Stimulated activated effector memory CD8-positive, alpha-beta T cell treated with anti-CD3 and anti-CD28 coated beads, Interleukin-12 subunit alpha, Interleukin-12 subunit beta, amount 100 ng/mL, for 72 hours (primary cell): ENCODE measurements around the gene CMPK1.
A peak's percentile ranks its signal among the peaks of the same experiment; 100 is the strongest.
"Not testable (repeated sequence)": the region's sequence is repeated elsewhere in the genome, so short reads cannot be mapped to it uniquely, and the experiment has no call there.

Source experiments
- ATAC-seq: fragments of 150-1000 bp; cut with Tn5 transposase; 2 replicates; pipeline ENCODE4 v1.10.0; 2021
- DNase-seq, 2 donors: peaks; one replicate each; pipeline ENCODE4 v3.0.0; 2021 to 2022; ENCODE audit warnings: low spot score in 2 of 2
- H3K27ac Mint-ChIP-seq: one replicate; pipeline ENCODE4 v1.8.0; 2022; ENCODE audit warnings: mild to moderate bottlenecking, mixed read lengths
- H3K36me3 Mint-ChIP-seq: one replicate; pipeline ENCODE4 v1.8.0; 2022; ENCODE audit warnings: mild to moderate bottlenecking, mixed read lengths
- H3K4me1 Mint-ChIP-seq: one replicate; pipeline ENCODE4 v1.8.0; 2022; ENCODE audit warnings: mixed read lengths
- H3K4me3 Mint-ChIP-seq: one replicate; pipeline ENCODE4 v1.8.0; 2022; ENCODE audit warnings: mild to moderate bottlenecking, mixed read lengths
- H3K9me3 Mint-ChIP-seq: one replicate; pipeline ENCODE4 v1.8.0; 2022; ENCODE audit warnings: mixed read lengths

The CMPK1 gene

GRCh38 chr1:47333578-47333921 is at the start of gene CMPK1:
Gene CMPK1 (plus strand): TSS chr1:47333790. CDS start chr1:47333946, 156 bp downstream.
- no peaks in the 10 kb centered on the region for H3K9me3 Mint-ChIP-seq
- H3K4me1 Mint-ChIP-seq, result peaks cover 14% of the 10 kb centered on the region
- H3K4me3 Mint-ChIP-seq, result no peak within 1 kb of the TSS
- H3K36me3 Mint-ChIP-seq, result peaks cover 24% of the 10 kb centered on the region
- ATAC-seq, result peak; percentile 81
- H3K27ac Mint-ChIP-seq, result no peak within 1 kb of the TSS
- DNase-seq, result peak; percentile 62 to 82

- not testable (repeated sequence) for DNase-seq, H3K4me1 Mint-ChIP-seq, H3K4me3 Mint-ChIP-seq, H3K27ac Mint-ChIP-seq, H3K9me3 Mint-ChIP-seq, ATAC-seq
- H3K36me3 Mint-ChIP-seq, result peaks cover 69% of the 10 kb centered on the region
These were observed 45.5 kb upstream of the CMPK1 start for GRCh38 chr1:47288116-47288515.

- H3K36me3 Mint-ChIP-seq, result peaks cover 45% of the 10 kb centered on the region
- H3K27ac Mint-ChIP-seq, H3K4me3 Mint-ChIP-seq, ATAC-seq, H3K9me3 Mint-ChIP-seq, H3K4me1 Mint-ChIP-seq, DNase-seq: not testable (repeated sequence)
These were observed 38.7 kb upstream of the CMPK1 start for GRCh38 chr1:47294863-47295262.

- DNase-seq (no peak), ATAC-seq (no peak)
- no peaks in the 10 kb centered on the region for H3K4me1 Mint-ChIP-seq
- no peak overlapping the region for H3K27ac Mint-ChIP-seq
- H3K4me3 Mint-ChIP-seq, result no peak overlapping the region
- H3K36me3 Mint-ChIP-seq, result peaks cover 50% of the 10 kb centered on the region
- H3K9me3 Mint-ChIP-seq, result no peaks in the 10 kb centered on the region
These were observed 38.0 kb upstream of the CMPK1 start for GRCh38 chr1:47295579-47295978.

- Mint-ChIP-seq H3K4me3 (no peak overlapping the region), H3K4me1 (no peaks in the 10 kb centered on the region), H3K36me3 (peaks cover 56% of the 10 kb centered on the region), H3K27ac (no peak overlapping the region), H3K9me3 (no peaks in the 10 kb centered on the region)
- DNase-seq (no peak), ATAC-seq (no peak)
These were observed 35.4 kb upstream of the CMPK1 start for GRCh38 chr1:47298025-47298699.

- Mint-ChIP-seq H3K36me3 (peaks cover 79% of the 10 kb centered on the region), H3K4me1 (no peaks in the 10 kb centered on the region), H3K27ac (no peak overlapping the region), H3K9me3 (no peaks in the 10 kb centered on the region), H3K4me3 (no peak overlapping the region)
- no peak for DNase-seq
- ATAC-seq, result no peak
These were observed 31.1 kb upstream of the CMPK1 start for GRCh38 chr1:47302472-47302871.

GRCh38 chr1:47309427-47309826 is 24.2 kb upstream of the CMPK1 start:
- H3K4me1 Mint-ChIP-seq, result peaks cover 22% of the 10 kb centered on the region
- H3K9me3 Mint-ChIP-seq, result no peaks in the 10 kb centered on the region
- ATAC-seq (no peak), DNase-seq (no peak)
- no peak overlapping the region for H3K27ac Mint-ChIP-seq
- peaks cover 63% of the 10 kb centered on the region for H3K36me3 Mint-ChIP-seq
- no peak overlapping the region for H3K4me3 Mint-ChIP-seq

- peaks cover 34% of the 10 kb centered on the region for H3K36me3 Mint-ChIP-seq
- H3K27ac Mint-ChIP-seq, result peak within 1 kb of the TSS; percentile 96
- peak within 1 kb of the TSS; percentile 95 for H3K4me3 Mint-ChIP-seq
- ATAC-seq, result peak; percentile 98
- DNase-seq, result peak; percentile 83 to 98
- no peaks in the 10 kb centered on the region for H3K9me3 Mint-ChIP-seq
- peaks cover 17% of the 10 kb centered on the region for H3K4me1 Mint-ChIP-seq
These were observed 19.5 kb upstream of the CMPK1 start, which contains the start of gene STIL for GRCh38 chr1:47313915-47314664. Gene STIL (minus strand): TSS chr1:47314147. CDS start chr1:47310319, 3,828 bp downstream.

GRCh38 chr1:47317841-47318240 is 15.7 kb upstream of the CMPK1 start:
- no peak overlapping the region for H3K4me3 Mint-ChIP-seq
- H3K9me3 Mint-ChIP-seq, result no peaks in the 10 kb centered on the region
- no peak for ATAC-seq
- no peak for DNase-seq
- H3K4me1 Mint-ChIP-seq, result peaks cover 15% of the 10 kb centered on the region
- peaks cover 11% of the 10 kb centered on the region for H3K36me3 Mint-ChIP-seq
- H3K27ac Mint-ChIP-seq, result no peak overlapping the region

GRCh38 chr1:47319968-47320367 is 13.6 kb upstream of the CMPK1 start:
- H3K4me1 Mint-ChIP-seq, H3K4me3 Mint-ChIP-seq, H3K9me3 Mint-ChIP-seq, ATAC-seq, H3K36me3 Mint-ChIP-seq, H3K27ac Mint-ChIP-seq, DNase-seq: not testable (repeated sequence)

- Mint-ChIP-seq H3K9me3 (no peaks in the 10 kb centered on the region), H3K4me1 (no peaks in the 10 kb centered on the region)
- ATAC-seq, result no peak
These were observed 10.0 kb upstream of the CMPK1 start for GRCh38 chr1:47323599-47324031.

GRCh38 chr1:47324682-47325081 is 8.9 kb upstream of the CMPK1 start:
- no peak overlapping the region for H3K4me3 Mint-ChIP-seq
- no peaks in the 10 kb centered on the region for H3K4me1 Mint-ChIP-seq
- DNase-seq (no peak), ATAC-seq (peak; percentile 44)
- no peaks in the 10 kb centered on the region for H3K9me3 Mint-ChIP-seq
- H3K36me3 Mint-ChIP-seq, result no peaks in the 10 kb centered on the region
- no peak overlapping the region for H3K27ac Mint-ChIP-seq

More at GRCh38 chr1:47323599-47324031, 10.0 kb upstream of the CMPK1 start:
- H3K27ac Mint-ChIP-seq, result no peak overlapping the region
- no peak overlapping the region for H3K4me3 Mint-ChIP-seq
- DNase-seq, result no peak
- no peaks in the 10 kb centered on the region for H3K36me3 Mint-ChIP-seq

GRCh38 chr1:47325528-47325927 is 8.1 kb upstream of the CMPK1 start:
- DNase-seq, result no peak
- ATAC-seq, result no peak
- Mint-ChIP-seq H3K27ac (no peak overlapping the region), H3K9me3 (no peaks in the 10 kb centered on the region), H3K36me3 (no peaks in the 10 kb centered on the region), H3K4me3 (no peak overlapping the region), H3K4me1 (no peaks in the 10 kb centered on the region)

GRCh38 chr1:47326271-47326670 is 7.3 kb upstream of the CMPK1 start:
- DNase-seq (no peak), ATAC-seq (no peak)
- Mint-ChIP-seq H3K9me3 (no peaks in the 10 kb centered on the region), H3K27ac (no peak overlapping the region), H3K4me1 (no peaks in the 10 kb centered on the region), H3K4me3 (no peak overlapping the region), H3K36me3 (no peaks in the 10 kb centered on the region)

- no peak for ATAC-seq
- no peak overlapping the region for H3K27ac Mint-ChIP-seq
These were observed 4.6 kb upstream of the CMPK1 start for GRCh38 chr1:47328992-47329391.

GRCh38 chr1:47330212-47330611 is 3.4 kb upstream of the CMPK1 start:
- H3K36me3 Mint-ChIP-seq, result peaks cover 8% of the 10 kb centered on the region
- H3K9me3 Mint-ChIP-seq, result no peaks in the 10 kb centered on the region
- H3K4me3 Mint-ChIP-seq, result no peak overlapping the region
- DNase-seq (no peak), ATAC-seq (no peak)
- no peak overlapping the region for H3K27ac Mint-ChIP-seq
- H3K4me1 Mint-ChIP-seq, result no peaks in the 10 kb centered on the region

More at GRCh38 chr1:47328992-47329391, 4.6 kb upstream of the CMPK1 start:
- Mint-ChIP-seq H3K9me3 (no peaks in the 10 kb centered on the region), H3K4me3 (no peak overlapping the region), H3K36me3 (no peaks in the 10 kb centered on the region), H3K4me1 (no peaks in the 10 kb centered on the region)
- no peak for DNase-seq
